ENCODE results near the gene CSF3R. TPM values are rescaled to one million over a fixed set of nuclear protein-coding genes. Genes with fewer than 3 reads are reported as not detected.

CSF3R gene
- total RNA-seq, 1 experiment from 2014 or later: not detected

DNA sequence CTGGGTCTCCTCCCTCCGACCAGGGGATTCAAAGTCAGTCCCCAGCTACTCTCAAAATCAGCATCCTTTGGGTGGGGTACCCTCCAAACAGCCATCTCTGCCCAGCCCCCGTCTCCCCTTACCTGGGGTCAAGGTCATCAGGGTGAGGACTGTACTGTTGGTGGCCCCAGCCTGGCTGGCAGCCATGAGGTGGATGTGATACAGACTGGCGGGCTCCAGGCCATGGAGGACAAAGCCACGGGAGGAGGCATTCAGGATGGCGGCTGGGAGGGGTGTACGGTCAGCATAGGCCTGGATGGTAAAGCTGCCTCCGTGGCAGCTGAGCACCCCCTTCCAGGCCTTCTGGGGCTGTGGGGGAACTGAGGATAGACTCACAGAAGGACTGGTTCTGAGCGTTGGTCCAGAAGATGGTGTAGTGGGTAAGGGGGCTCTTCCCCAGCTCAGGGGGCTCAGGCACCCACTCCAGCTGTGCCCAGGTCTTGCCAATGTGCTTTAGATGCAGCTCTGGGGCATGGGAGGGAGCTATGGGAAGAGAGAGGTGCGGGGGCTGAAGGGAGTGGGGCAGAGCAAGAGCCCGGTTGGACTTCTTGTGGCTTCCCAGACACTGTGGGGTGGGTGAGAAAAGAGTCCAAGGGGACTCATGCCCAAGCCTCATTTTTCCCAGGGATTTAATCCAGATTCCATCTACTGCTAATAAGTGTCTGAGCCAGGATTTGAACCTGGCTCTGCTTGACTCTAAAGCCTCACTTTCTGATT, 14.8 kb downstream of the CSF3R start:
- no peak for DNase-seq (ENCODE audit: low read depth in 1 of 2, low spot score in 2 of 2)
- Histone ChIP-seq H3K9me3 (replicated peaks) (no peaks in the 10 kb centered on the region), H3K36me3 (no peaks in the 10 kb centered on the region; the same call in 1 of the 2 replicates), H3K4me1 (replicated peaks) (peaks cover 11% of the 10 kb centered on the region), H3K27me3 (replicated peaks) (no peaks in the 10 kb centered on the region), H3K27ac (no peak overlapping the region), H3K4me3 (no peak overlapping the region)

DNA sequence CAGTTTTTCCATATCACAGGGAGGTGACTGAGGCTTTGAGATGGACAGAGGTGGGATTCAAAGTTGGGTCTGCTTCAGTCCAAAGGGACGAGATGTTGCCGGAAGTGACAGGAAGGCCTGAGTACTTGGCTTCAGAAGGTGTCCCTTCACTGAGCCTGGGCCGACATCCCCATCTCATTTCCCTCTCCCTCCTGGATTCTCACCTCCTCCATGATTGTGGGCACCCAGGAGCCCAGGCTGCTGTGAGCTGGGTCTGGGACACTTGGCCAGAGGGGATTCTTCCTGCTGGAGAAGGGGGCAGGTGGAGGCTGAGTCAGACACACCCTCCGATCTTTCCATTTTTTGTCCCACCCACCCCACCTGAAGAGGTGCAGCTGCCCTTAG, 15.7 kb downstream of the CSF3R start:
- Histone ChIP-seq H3K27ac (no peak overlapping the region), H3K36me3 (peaks cover 5% of the 10 kb centered on the region), H3K4me3 (no peak overlapping the region), H3K9me3 (replicated peaks) (no peaks in the 10 kb centered on the region), H3K4me1 (replicated peaks) (peaks cover 11% of the 10 kb centered on the region), H3K27me3 (replicated peaks) (no peaks in the 10 kb centered on the region)
- DNase-seq (ENCODE audit: low read depth in 1 of 2, low spot score in 2 of 2): no peak

DNA sequence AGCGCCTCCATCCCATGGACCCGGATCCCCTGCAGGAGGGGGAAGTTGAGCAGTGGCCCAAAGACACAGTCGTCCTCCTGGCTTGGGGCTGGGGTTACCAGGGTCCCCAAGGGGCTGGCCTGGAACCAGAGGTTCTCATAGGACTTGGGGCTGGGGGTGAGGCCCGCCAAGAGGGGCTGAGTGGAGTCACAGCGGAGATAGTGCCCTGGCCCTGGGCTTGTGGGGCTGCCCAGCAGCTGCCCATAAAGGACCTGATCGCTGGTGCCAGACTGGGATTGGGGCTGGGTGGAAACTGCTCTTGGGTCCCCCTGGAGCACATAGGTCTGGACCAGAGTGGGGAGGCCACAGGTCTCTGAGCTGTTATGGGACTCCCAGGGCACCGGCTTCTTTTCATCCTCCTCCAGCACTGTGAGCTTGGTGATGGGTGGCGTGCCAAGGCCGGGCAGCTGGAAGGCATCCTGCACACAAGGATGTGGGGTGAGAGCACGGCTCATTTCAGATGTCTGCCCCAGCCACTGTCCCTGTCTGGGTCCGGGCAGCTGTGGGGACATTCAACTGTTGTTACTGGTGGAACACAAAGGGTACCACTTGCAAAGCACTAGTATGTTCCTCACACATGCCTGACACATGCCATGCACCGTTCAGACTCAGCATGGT, 16.2 kb downstream of the CSF3R start:
- H3K9me3 ChIP-seq (replicated peaks): no peaks in the 10 kb centered on the region
- no peak overlapping the region for H3K27ac ChIP-seq
- H3K27me3 ChIP-seq (replicated peaks): no peaks in the 10 kb centered on the region
- H3K4me1 ChIP-seq (replicated peaks): peaks cover 11% of the 10 kb centered on the region
- peaks cover 10% of the 10 kb centered on the region for H3K36me3 ChIP-seq
- H3K4me3 ChIP-seq: no peak overlapping the region
- DNase-seq (ENCODE audit: low read depth in 1 of 2, low spot score in 2 of 2): no peak

DNA sequence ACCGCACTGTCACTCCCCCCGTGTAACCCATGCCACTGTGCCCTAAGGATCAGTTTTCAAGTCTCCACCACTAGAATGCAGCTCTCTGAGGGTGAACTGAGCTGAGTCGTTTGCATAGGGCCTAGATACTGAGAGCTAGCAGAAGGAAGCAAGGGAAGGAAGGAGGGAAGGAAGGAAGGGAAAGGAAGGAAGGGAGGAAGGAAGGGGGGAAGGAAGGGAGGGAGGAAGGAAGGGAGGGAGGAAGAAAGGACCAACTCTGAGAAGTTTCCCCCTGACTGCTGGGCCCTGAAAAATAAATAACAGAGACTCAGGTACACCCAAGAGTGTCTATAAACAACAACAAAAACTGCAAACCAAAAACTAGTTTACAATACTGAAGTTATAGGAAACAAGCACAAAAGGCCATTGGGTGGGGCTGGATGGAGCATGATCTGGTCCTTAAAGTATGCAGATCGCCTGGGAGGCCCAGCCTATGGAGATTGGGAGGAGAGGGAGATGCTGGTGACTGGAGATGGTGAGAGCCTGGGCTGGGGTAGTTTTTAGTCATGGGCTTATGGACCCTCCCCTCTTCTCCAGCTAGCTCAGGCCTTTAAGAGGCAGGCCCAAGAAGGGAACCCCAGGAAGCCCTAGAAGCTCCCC, 16.9 kb downstream of the CSF3R start:
- H3K9me3 ChIP-seq (replicated peaks): no peaks in the 10 kb centered on the region
- peaks cover 11% of the 10 kb centered on the region for H3K4me1 ChIP-seq (replicated peaks)
- H3K4me3 ChIP-seq: no peak overlapping the region
- H3K36me3 ChIP-seq: peaks cover 17% of the 10 kb centered on the region
- H3K27me3 ChIP-seq (replicated peaks): no peaks in the 10 kb centered on the region
- no peak overlapping the region for H3K27ac ChIP-seq
- DNase-seq (ENCODE audit: low read depth in 1 of 2, low spot score in 2 of 2): no peak

DNA sequence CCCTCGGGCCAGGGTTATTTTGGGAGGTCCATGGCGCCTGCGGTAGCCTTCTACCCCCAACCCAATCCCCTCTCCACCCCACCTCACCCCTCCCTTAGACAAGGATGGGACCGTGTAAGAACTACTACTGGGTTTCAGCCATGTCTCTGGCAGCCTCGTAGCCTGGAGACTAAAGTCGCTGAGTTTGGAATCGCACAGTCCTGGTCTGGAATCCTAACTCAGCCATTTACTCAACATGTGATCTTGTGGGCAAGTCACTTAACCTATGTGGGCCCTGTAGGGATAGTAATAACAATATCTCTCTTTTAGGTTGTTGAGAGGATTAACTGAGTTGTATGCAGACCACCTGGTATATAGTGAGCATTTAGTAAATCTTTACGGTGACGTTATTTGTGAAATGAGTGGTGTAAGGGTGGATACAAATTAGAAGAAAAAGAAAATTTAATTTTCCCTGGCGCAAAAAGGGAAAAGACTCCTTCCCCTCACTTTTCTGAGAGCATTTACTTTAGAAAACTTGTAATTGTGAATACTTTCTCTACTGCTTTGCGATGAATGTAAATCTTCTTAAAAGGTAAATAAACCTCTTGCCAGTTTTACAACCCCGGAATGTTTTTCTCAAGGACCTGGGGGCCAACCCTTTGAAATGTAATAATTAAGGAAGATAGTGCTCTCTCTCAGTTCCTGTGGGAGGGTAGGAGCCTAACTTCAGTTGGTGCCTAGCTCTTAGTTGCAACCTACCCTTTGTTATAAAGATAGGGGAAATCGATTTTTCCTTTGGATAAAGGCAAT, 17.9 kb downstream of the CSF3R start:
- no peak for DNase-seq (ENCODE audit: low read depth in 1 of 2, low spot score in 2 of 2)
- Histone ChIP-seq H3K4me1 (replicated peaks) (peaks cover 11% of the 10 kb centered on the region), H3K36me3 (peaks cover 27% of the 10 kb centered on the region), H3K9me3 (replicated peaks) (no peaks in the 10 kb centered on the region), H3K27ac (peak overlapping the region; percentile 67), H3K4me3 (peak overlapping the region; percentile 75), H3K27me3 (replicated peaks) (no peaks in the 10 kb centered on the region)

DNA sequence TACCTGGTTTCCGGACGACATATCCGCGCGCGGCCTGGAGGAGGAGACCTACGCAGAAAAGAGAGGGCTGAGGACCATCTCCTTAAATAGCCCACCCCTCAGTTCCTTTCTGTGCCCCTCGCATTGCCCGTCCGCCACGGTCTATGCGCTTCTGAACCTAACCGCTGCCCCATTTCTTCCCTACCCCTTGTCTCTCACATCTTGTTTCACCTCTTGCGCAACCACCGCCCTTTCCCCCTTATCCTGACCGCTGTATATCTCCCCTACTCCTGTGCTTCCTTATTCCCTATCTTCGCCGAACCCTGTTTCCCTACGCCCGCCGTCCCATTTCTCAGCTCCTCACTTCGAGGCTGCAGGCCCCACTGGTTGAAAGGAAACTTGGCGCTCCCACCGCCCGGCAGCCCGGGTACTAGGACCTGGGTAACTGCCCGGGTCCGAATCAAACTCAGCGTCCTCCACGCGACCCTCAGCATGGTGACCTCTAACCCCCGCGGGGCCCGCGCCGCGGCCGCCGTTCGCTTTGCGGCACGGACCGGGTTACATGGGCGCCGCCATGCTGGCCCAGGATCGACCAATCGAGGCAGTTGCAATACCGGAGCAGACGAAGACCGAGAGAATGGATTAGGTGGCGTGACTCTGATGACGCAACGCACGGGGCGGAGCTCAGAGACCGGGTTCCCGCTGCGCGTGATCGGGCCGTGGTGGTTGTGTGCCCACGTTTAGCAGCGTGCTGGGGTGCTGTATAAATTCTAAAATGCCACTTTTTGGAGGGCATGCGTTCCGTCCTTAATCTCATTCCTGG, 18.7 kb downstream of the CSF3R start, which contains the start of gene MRPS15:
Gene MRPS15 (minus strand): TSS at position 582 of the 802 bp plus-strand sequence. CDS start 109 bp downstream, at position 473.
- peak; percentile 78 to 93 for DNase-seq (ENCODE audit: low read depth in 1 of 2, low spot score in 2 of 2)
- no peaks in the 10 kb centered on the region for H3K9me3 ChIP-seq (replicated peaks)
- peaks cover 11% of the 10 kb centered on the region for H3K4me1 ChIP-seq (replicated peaks)
- H3K4me3 ChIP-seq: peak within 1 kb of the TSS; percentile 75
- no peaks in the 10 kb centered on the region for H3K27me3 ChIP-seq (replicated peaks)
- H3K36me3 ChIP-seq: peaks cover 32% of the 10 kb centered on the region
- H3K27ac ChIP-seq: peak within 1 kb of the TSS; percentile 67

DNA sequence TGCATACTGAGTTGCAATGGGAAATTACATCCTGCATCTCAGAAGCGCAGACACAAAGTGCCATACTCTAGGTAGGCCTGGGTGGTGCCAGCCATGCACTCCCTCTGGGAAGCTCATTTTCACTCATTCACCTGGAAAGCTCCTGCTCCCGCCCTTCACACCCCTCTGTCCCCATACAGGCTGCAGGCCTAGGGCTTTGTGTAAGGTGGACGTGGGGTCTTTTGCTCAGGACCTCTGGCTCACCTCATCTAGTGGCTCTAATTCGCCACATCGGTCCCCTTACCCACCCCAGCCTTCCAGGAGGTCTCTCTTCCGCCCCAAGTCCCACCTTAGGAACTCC, 19.3 kb downstream of the CSF3R start:
- Histone ChIP-seq H3K27me3 (replicated peaks) (no peaks in the 10 kb centered on the region), H3K27ac (peak overlapping the region; percentile 67), H3K4me3 (peak overlapping the region; percentile 75), H3K4me1 (replicated peaks) (peaks cover 11% of the 10 kb centered on the region), H3K36me3 (peaks cover 38% of the 10 kb centered on the region), H3K9me3 (replicated peaks) (no peaks in the 10 kb centered on the region)
- DNase-seq (ENCODE audit: low read depth in 1 of 2, low spot score in 2 of 2): no peak

DNA sequence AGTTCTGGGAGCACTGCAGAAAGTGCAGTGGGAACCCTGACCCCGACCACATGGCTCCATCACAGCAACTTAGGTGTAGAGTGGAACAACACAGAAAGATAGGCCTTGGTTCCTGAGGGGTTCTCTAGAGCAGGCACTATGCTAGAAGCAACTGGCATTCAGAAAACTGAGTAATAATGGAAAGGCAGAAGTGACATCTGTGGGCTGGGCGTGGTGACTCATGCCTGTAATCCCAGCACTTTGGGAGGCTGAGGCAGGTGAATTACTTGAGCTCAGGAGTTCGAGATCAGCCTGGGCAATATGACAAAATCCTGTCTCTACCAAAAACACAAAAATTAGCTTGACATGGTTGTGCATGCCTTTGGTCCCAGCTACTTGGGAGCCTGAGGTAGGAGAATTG, 23.8 kb downstream of the CSF3R start:
- H3K27ac ChIP-seq: no peak overlapping the region
- H3K4me1 ChIP-seq (replicated peaks): peaks cover 4% of the 10 kb centered on the region; the same call in 1 of the 2 replicates
- H3K9me3 ChIP-seq (replicated peaks): no peaks in the 10 kb centered on the region
- H3K36me3 ChIP-seq: peaks cover 75% of the 10 kb centered on the region
- no peaks in the 10 kb centered on the region for H3K27me3 ChIP-seq (replicated peaks)
- no peak overlapping the region for H3K4me3 ChIP-seq
- DNase-seq (ENCODE audit: low read depth in 1 of 2, low spot score in 2 of 2): no peak

DNA sequence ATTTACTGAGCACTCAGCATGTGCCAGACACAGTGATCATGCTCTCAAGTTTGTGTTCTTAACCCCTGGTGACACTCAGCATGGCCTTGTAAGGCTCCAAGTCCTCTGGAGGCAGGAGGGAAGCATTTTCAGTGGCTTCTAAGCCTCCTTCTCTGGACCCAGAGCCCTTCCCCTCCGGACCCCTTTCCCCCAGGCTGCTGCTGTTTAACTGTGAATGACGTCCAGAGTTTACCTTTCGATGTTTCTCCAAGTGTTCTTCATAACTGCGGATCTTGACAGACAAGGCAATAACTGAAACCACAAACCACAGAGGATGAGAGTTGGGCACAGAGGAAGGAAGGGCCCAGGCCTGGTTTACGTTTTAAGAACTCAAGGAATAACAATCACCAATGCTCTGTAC, 25.0 kb downstream of the CSF3R start:
- no peak overlapping the region for H3K4me3 ChIP-seq
- H3K27me3 ChIP-seq (replicated peaks): no peaks in the 10 kb centered on the region
- H3K9me3 ChIP-seq (replicated peaks): no peaks in the 10 kb centered on the region
- no peak for DNase-seq (ENCODE audit: low read depth in 1 of 2, low spot score in 2 of 2)
- H3K36me3 ChIP-seq: peaks cover 75% of the 10 kb centered on the region
- H3K4me1 ChIP-seq (replicated peaks): no peaks in the 10 kb centered on the region
- H3K27ac ChIP-seq: no peak overlapping the region

DNA sequence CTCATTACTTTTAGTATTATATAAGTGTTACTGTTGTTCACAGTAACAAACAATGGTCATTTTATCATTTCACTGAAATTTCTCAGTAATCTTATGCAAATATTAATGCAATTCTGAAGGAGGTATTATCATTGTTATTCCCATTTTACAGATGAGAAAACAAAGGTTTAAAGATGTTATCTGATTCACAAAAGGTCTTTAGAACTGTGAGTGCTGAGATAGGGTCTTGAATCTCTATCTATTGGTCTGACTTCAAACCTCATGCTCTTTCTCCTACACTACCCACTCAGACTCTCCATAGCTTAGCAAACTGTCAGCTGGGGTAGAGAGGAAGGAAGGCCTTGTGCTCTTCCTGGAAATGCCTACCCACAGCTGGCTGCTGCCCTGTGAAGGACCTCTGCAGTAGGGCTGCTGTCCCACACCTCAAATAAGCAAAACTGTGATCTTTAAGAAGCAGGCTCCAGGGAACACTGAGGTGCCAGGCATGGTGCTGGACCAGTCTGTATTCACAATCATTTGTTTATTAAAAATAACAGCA, 26.3 kb downstream of the CSF3R start:
- Histone ChIP-seq H3K36me3 (peaks cover 65% of the 10 kb centered on the region), H3K4me3 (no peak overlapping the region), H3K9me3 (replicated peaks) (no peaks in the 10 kb centered on the region), H3K4me1 (replicated peaks) (no peaks in the 10 kb centered on the region), H3K27ac (no peak overlapping the region), H3K27me3 (replicated peaks) (no peaks in the 10 kb centered on the region)
- no peak for DNase-seq (ENCODE audit: low read depth in 1 of 2, low spot score in 2 of 2)

DNA sequence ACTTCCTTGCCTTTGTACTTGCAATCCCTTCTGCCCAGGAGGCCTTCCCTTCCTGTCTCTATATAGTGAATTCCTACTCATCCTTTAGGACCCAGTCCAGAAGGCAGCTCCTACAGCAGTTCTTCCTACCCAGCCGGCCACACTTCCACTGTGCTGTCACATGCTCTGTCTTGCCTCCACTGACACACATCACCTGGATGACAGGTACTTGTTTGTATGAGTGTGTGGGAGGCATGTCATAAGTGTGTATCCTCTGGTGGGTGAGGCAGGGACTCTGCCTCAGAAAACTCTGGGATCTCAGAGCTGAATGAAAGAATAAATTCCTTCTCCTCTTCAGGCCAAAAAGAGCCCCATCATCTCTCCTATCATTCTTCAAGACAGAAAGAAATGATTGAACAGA, 27.3 kb downstream of the CSF3R start:
- H3K4me3 ChIP-seq: no peak overlapping the region
- peaks cover 54% of the 10 kb centered on the region for H3K36me3 ChIP-seq
- H3K4me1 ChIP-seq (replicated peaks): no peaks in the 10 kb centered on the region
- H3K27me3 ChIP-seq (replicated peaks): no peaks in the 10 kb centered on the region
- no peak for DNase-seq (ENCODE audit: low read depth in 1 of 2, low spot score in 2 of 2)
- H3K27ac ChIP-seq: no peak overlapping the region
- no peaks in the 10 kb centered on the region for H3K9me3 ChIP-seq (replicated peaks)

DNA sequence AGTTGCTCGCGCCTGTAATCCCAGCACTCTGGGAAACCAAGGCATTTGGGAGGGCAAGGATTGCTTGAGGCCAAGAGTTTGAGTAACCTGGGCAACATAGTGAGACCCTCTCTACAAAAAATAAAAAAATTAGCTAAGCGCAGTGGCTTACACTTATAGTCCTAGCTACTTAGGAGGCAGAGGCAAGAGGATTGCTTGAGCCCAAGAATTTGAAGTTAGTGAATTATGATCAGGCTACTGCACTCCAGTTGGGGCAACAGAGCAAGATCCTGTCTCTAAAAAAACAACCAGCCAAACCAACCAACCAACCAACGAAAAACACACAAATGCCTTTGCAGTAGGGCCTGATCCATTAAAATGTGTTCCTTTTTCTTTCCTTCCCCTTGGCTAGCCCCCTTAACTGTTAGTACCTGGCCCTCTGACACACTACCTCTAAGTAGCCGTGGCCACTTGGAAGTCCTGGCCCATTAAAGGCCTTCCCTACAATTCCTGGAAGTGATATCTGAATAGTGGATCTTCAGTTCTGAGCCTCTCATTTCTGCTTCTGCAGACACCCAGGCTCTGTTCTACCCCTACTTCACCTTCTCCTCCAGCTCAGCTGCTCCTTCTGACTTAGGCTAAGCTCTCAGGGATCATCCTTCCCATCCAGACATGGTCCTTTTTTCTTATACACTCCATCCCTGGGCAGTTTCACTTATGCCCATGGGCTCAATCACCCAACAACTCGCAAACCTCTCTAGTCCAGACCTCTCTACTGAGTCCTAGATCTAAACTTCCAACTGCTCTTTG, 28.9 kb downstream of the CSF3R start:
- Histone ChIP-seq H3K27me3 (replicated peaks) (no peaks in the 10 kb centered on the region), H3K36me3 (peaks cover 41% of the 10 kb centered on the region), H3K27ac (no peak overlapping the region), H3K9me3 (replicated peaks) (no peaks in the 10 kb centered on the region), H3K4me1 (replicated peaks) (peaks cover 4% of the 10 kb centered on the region), H3K4me3 (no peak overlapping the region)
- DNase-seq (ENCODE audit: low read depth in 1 of 2, low spot score in 2 of 2): no peak

Measured in SJSA1 (cell line).